ENCODE results near the gene UBXN10. TPM values are rescaled to one million over a fixed set of nuclear protein-coding genes. Genes with fewer than 3 reads are reported as not detected.

Gene UBXN10
- total RNA-seq, 1 donor from 2014 or later, result 1.3 TPM

DNA sequence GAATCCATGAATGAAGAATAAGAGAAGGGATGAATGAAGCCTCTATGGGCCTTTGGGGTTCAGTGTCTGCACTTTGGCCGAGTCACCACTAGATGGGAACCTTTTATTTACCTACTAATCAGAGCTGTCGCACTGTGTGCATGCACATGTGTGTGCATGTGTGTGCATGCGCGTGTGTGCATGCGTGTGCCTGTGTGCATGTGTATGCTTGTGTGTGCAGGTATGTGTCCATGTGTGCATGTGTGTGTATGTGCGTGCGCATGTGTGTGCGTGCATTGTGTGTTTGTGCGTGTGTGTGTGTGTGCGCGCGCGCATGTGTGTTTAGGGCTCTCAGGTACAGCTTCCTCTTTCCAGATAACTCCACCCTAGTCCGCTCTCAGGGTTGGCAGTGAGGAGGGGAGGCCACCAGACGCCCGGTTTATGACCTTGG, 20.4 kb upstream of the UBXN10 start:
- Mint-ChIP-seq H3K27me3 (peaks cover 8% of the 10 kb centered on the region), H3K27ac (no peak overlapping the region), H3K4me3 (no peak overlapping the region), H3K9me3 (peaks cover 7% of the 10 kb centered on the region), H3K36me3 (ENCODE audit: low read depth) (peaks cover 3% of the 10 kb centered on the region), H3K4me1 (peaks cover 6% of the 10 kb centered on the region)
- intact Hi-C loops (cut with micrococcal nuclease), result loop anchor here (1.0 kb wide), 1 partner anchor 30 kb away; no protein-coding TSS in a partner anchor
- DNase-seq, result peak; percentile 78

DNA sequence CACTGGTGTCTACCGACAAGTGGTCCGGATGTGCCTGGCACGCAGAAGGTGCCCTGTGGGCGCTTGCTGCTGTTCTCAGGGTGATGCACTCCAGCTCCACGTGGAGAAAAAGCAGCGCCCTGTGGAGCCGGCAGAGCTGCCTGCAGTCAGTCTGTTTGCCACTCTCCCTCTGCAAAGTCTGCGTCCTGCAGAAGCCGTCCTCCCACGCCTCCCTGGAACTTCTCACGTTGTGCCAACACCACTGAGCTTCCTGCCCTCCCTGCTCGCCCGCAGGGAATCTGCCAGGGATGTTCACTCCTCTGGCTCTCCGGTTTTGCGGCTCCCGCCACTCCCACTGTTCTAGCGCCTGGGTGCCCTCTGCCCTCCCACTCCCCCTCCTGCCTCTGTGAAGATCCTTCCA, 19.8 kb upstream of the UBXN10 start:
- peaks cover 3% of the 10 kb centered on the region for H3K36me3 Mint-ChIP-seq (ENCODE audit: low read depth)
- intact Hi-C loops (cut with micrococcal nuclease), result no loop called here
- H3K9me3 Mint-ChIP-seq, result peaks cover 7% of the 10 kb centered on the region
- no peak overlapping the region for H3K4me3 Mint-ChIP-seq
- H3K4me1 Mint-ChIP-seq, result peaks cover 6% of the 10 kb centered on the region
- no peak for DNase-seq
- H3K27ac Mint-ChIP-seq, result no peak overlapping the region
- peaks cover 8% of the 10 kb centered on the region for H3K27me3 Mint-ChIP-seq

DNA sequence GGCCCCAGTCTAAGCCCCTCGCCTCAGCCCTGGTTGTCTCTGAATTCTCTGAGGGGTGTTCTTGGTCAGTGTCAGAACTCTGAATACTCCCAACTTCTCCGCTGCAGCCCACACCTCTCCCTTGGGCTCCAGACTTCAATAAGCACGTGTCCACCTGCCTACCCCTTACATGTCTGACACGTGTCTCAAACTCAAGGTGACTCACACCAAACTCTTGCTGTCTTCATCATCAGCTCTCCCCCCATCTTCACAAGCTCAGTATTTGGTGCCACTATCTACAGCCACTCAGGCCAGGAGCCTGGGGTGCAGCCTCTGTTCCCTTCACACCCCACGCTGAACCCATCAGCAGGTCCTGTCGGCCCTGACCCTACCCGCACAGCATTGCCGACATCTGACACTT, 18.8 kb upstream of the UBXN10 start:
- H3K36me3 Mint-ChIP-seq (ENCODE audit: low read depth), result no peaks in the 10 kb centered on the region
- no peak overlapping the region for H3K27ac Mint-ChIP-seq
- H3K4me1 Mint-ChIP-seq, result peaks cover 13% of the 10 kb centered on the region
- H3K4me3 Mint-ChIP-seq, result no peak overlapping the region
- intact Hi-C loops (cut with micrococcal nuclease), result no loop called here
- H3K9me3 Mint-ChIP-seq, result peaks cover 5% of the 10 kb centered on the region
- DNase-seq, result no peak
- H3K27me3 Mint-ChIP-seq, result peaks cover 8% of the 10 kb centered on the region

DNA sequence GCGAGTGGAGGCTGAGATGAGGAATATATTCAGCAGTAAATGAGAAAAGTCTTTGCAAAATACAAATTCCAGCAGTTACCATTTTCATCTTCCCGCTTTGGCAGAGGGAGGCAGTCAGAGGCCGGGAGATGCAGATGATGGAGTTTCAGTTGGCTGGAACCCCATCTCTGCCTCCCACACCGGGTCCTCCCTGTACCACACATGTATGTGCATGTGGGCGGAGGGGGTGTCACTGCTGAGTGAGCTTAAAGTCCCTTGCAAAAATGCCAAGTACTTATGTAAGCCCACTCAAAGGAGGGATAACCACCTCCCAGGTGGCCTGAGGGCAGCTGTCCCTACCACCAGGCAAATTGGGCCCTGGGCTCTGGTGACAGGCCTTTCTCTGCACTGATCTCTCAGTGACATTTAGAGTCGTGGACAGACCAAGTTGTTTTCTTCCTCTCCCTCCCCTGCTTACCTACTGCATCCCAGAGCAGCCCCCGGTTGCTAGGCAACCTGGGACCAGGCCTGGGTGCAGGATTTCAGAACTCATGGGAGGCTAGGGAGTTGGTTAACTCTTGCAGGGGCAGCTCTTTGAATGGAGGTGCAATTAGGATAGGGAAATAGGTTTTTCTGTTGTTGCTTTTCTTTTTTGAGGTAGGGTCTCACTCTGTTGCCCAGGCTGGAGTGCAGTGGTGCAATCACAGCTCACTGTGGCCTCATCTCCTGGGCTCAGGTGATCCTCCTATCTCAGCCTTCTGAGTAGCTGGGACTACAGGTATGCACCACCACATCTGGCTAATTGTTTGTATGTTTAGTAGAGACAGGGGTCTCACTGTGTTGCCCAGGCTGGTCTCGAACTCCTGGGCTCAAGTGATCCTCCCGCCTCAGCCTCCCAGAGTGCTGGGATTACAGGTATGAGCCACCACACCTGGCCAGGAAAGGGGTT, 17.1 kb upstream of the UBXN10 start:
- no peaks in the 10 kb centered on the region for H3K9me3 Mint-ChIP-seq
- peaks cover 8% of the 10 kb centered on the region for H3K27me3 Mint-ChIP-seq
- H3K4me3 Mint-ChIP-seq, result no peak overlapping the region
- H3K4me1 Mint-ChIP-seq, result peaks cover 17% of the 10 kb centered on the region
- no peak for DNase-seq
- intact Hi-C loops (cut with micrococcal nuclease), result no loop called here
- no peak overlapping the region for H3K27ac Mint-ChIP-seq
- no peaks in the 10 kb centered on the region for H3K36me3 Mint-ChIP-seq (ENCODE audit: low read depth)

DNA sequence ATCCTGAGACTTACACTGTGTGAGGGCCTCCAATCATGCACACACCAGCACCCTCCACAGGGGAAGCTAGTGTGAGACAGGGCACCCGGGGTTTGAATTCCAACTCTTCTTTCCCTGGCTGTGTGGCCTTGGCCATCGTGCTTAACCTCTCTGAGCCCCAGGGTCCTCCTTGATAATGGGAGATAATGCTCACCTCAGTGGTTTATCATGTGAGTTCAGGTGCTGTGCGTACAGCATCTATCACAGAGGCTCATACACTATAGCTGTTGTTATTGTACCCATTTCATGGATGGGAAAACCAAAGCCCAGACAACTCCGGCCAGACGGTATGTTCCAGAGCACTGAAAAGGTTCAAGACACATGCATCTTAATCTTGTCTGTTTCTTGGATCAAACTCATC, 16.0 kb upstream of the UBXN10 start:
- intact Hi-C loops (cut with micrococcal nuclease), result loop anchor here (2.0 kb wide), 1 partner anchor 17 kb away; the partner anchor contains the start of genes PLA2G2C and UBXN10
- Mint-ChIP-seq H3K4me1 (peaks cover 24% of the 10 kb centered on the region), H3K9me3 (no peaks in the 10 kb centered on the region), H3K4me3 (no peak overlapping the region), H3K27me3 (peaks cover 6% of the 10 kb centered on the region), H3K36me3 (ENCODE audit: low read depth) (no peaks in the 10 kb centered on the region), H3K27ac (no peak overlapping the region)
- no peak for DNase-seq

DNA sequence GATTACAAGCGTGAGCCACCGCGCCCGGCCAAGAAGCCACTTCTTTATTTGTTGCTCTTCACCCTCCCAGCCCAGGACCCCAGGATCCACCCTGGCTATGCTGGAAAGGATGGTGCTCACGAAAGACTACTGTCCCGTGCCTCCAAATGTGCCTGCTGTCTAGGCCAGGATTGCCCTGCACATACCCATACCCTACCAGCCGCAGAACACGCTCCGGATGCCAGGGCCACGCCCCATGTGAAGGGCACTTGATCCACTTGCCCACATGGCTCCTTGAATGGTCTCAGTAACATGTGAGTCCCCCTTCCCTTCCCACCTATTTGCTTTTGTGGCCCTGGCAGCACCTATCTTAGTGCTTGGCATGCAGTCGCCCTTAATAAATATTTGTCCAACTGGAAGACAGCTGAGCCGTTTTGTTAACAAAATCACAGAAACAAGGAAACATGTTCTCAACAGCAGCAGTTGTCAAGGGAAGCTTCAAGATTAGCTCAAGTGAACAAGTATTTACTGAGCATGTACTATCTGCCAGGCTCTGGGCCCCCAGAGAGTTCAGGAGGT, 13.8 kb upstream of the UBXN10 start:
- DNase-seq, result no peak
- Mint-ChIP-seq H3K36me3 (ENCODE audit: low read depth) (no peaks in the 10 kb centered on the region), H3K4me3 (no peak overlapping the region), H3K27ac (no peak overlapping the region), H3K9me3 (no peaks in the 10 kb centered on the region), H3K4me1 (peaks cover 31% of the 10 kb centered on the region), H3K27me3 (peaks cover 3% of the 10 kb centered on the region)
- intact Hi-C loops (cut with micrococcal nuclease), result no loop called here

DNA sequence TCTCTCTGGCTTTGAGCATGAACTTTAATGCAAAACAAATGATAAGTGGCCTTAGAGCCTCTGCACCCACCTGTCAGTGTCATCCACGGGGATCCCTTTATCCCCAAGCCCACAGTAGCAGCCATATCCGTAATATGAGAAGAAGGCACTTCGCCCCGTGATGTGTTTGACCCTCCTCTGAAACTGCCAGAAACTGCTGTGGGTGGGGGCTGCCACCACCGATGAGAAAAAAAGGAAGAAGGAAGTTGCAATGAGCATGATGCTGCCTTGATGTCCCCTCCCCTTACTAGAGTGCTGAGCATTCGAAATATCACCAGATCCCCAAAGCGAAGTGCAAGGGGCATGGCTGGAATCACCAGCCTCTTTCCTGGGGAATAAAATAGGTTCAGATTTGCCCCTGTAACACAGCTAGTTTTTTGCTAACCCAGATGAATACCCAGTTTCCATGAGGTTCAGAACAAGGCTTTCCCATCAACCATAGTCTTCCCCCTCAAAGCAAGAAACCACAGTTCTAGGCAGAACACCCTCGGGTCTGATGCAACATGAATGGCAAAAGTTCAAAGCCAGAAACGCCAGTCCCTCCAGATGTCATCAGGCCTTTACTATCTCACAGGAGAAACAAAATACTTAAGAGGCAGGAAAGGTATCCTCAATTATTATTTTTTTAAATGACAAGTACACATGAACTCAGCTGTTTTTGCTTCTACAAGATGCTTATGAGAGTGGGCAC, 10.8 kb upstream of the UBXN10 start:
- intact Hi-C loops (cut with micrococcal nuclease), result loop anchor here (1.0 kb wide), 1 partner anchor 11 kb away; the partner anchor contains the start of genes PLA2G2C and UBXN10
- peak overlapping the region; percentile 36 for H3K4me3 Mint-ChIP-seq
- H3K27me3 Mint-ChIP-seq, result no peaks in the 10 kb centered on the region
- peaks cover 30% of the 10 kb centered on the region for H3K4me1 Mint-ChIP-seq
- peaks cover 11% of the 10 kb centered on the region for H3K9me3 Mint-ChIP-seq
- DNase-seq, result no peak
- H3K36me3 Mint-ChIP-seq (ENCODE audit: low read depth), result peaks cover 6% of the 10 kb centered on the region
- peak overlapping the region; percentile 23 for H3K27ac Mint-ChIP-seq

DNA sequence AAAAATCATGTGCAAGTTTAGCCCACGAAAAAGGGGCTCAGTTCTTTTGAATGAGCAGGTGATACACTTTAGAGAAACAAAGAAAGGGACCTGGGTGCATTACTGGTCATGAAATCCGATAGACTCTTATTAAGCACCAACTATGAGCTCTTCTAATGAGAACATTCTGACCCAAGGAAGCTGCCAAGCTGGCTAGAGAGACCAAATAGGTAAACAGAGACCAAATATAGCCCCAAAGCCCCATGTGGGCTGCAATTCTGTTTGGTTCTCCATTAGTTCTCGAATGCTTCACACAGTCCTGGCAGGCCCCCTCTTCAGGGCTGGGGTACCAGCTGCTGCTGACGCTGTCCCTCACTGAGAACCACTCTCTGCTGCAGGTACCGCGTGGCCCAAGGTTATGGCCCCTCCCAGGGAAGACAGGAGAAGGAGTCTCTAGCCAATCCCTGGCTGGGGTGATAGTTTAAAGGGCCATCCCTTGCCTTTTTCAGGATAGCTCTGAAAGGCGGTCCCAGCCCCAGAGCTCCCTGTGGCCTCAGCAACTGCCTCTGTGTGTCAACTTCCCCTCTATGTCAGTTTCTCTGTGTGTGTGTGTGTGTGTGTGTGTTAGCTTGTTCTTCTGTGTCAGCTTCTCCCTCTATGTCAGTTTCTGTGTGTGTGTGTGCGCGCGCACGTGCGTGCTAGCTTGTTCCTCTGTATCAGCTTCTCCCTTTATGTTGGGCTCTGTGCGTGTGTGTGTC, 7.1 kb upstream of the UBXN10 start:
- no peak overlapping the region for H3K27ac Mint-ChIP-seq
- intact Hi-C loops (cut with micrococcal nuclease), result no loop called here
- peaks cover 12% of the 10 kb centered on the region for H3K9me3 Mint-ChIP-seq
- peaks cover 3% of the 10 kb centered on the region for H3K27me3 Mint-ChIP-seq
- no peak overlapping the region for H3K4me3 Mint-ChIP-seq
- peaks cover 13% of the 10 kb centered on the region for H3K36me3 Mint-ChIP-seq (ENCODE audit: low read depth)
- DNase-seq, result no peak
- H3K4me1 Mint-ChIP-seq, result peaks cover 26% of the 10 kb centered on the region

DNA sequence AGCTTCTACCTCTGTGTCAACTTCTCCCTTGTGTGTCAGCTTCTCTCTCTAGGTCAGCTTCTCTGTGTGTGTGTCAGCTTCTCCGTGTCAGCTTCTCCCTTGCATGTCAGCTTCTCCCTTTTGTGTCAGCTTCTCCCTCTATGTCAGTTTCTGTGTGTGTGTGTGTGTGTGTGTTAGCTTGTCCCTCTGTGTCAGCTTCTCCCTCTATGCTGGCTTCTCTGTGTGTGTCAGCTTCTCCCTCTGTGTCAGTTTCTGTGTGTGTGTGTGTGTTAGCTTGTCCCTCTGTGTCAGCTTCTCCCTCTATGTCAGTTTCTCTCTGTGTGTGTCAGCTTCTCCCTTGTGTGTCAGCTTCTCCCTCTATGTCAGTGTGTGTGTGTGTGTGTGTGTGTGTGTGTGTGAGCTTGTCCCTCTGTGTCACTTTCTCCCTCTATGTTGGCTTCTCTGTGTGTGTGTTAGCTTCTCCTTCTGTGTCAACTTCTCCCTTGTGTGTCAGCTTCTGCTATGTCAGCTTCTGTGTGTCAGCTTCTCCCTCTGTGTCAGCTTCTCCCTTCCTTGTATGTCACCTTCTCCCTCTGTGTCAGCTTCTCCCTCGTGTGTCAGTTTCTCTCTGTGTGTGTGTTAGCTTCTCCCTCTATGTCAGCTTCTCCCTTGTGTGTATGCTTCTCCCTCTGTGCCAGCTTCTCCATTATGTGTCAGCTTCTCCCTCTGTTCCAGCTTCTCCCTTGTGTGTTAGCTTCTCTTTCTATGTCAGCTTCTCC, 6.3 kb upstream of the UBXN10 start:
- Mint-ChIP-seq H3K9me3 (peaks cover 12% of the 10 kb centered on the region), H3K27ac (peak overlapping the region; percentile 39), H3K36me3 (ENCODE audit: low read depth) (peaks cover 14% of the 10 kb centered on the region), H3K4me1 (peaks cover 31% of the 10 kb centered on the region), H3K4me3 (no peak overlapping the region), H3K27me3 (peaks cover 3% of the 10 kb centered on the region)
- intact Hi-C loops (cut with micrococcal nuclease), result no loop called here
- no peak for DNase-seq

DNA sequence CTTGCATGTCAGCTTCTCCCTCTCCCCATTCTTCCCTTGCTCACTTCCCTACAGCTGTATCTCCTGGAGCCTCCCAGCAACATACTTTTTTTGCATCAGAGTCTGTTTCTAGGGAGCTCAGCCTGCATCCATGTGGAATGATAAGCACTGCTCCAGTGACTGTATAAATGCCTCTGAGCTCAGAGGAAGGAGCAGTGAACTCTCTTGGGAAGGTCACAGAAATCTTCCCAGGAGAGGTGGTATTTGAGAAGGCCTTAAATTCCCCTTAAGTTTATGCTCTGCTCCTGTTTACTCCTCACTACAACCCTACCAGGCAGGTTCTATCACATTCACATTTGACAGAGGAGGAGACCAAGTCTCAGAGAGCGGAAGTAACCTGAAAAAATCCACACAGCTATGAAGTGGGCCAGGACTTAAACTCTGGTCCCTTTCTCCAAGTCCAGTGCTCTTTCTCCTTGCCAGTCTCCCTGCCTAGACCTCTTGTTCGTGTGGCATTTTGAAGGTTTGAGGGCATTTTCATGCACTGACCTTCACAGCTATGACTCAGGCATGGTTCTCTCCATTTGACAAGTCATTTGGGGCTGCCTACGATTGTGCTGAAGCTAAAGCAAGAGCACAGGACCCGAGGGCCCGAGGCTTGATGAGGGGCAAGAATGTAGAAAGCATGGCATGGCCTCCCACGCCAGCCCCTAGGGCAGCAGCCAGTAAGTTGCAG, 5.6 kb upstream of the UBXN10 start:
- H3K27ac Mint-ChIP-seq, result peak overlapping the region; percentile 39
- H3K4me3 Mint-ChIP-seq, result no peak overlapping the region
- H3K36me3 Mint-ChIP-seq (ENCODE audit: low read depth), result peaks cover 16% of the 10 kb centered on the region
- intact Hi-C loops (cut with micrococcal nuclease), result no loop called here
- peaks cover 12% of the 10 kb centered on the region for H3K9me3 Mint-ChIP-seq
- peaks cover 3% of the 10 kb centered on the region for H3K27me3 Mint-ChIP-seq
- no peak for DNase-seq
- H3K4me1 Mint-ChIP-seq, result peaks cover 31% of the 10 kb centered on the region

DNA sequence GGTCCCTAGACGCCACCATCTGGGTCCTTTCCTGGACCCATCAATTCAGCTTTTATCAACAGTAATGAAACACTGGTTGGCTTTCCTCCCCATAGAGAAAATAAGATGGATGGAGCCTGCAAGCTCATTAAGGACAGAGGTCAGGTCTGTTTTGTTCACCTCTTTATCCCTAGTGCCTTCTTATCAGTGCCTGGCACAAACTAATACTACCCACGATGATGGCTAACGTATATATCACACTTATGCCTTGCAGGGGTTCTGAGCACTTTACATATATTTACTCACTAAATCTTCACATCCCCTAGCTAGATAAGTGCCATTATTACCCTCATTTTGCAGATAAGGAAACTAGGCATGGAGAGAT, 5.1 kb upstream of the UBXN10 start:
- Mint-ChIP-seq H3K27me3 (peaks cover 3% of the 10 kb centered on the region), H3K27ac (no peak overlapping the region), H3K9me3 (peaks cover 12% of the 10 kb centered on the region), H3K36me3 (ENCODE audit: low read depth) (peaks cover 16% of the 10 kb centered on the region), H3K4me1 (peaks cover 30% of the 10 kb centered on the region), H3K4me3 (no peak overlapping the region)
- intact Hi-C loops (cut with micrococcal nuclease), result no loop called here
- DNase-seq, result no peak

DNA sequence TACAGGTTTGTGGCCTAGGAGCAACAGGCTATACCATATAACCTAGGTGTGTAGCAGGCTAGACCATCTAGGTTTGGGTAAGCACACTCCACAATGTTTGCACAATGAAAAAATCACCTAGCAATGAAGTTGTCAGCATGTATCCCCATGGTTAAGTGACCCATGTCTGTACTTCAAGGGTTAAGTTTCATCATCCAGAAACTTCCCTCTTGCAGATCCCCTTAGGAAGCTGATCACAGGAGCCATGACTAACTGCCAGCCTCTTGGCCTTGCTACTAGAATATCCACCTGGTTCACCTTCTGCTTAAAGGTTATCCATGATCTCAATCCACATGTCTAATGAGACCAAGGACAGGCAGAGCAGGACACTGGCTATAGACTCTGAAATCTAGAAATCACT, 3.5 kb upstream of the UBXN10 start:
- H3K36me3 Mint-ChIP-seq (ENCODE audit: low read depth), result peaks cover 16% of the 10 kb centered on the region
- peaks cover 12% of the 10 kb centered on the region for H3K9me3 Mint-ChIP-seq
- peaks cover 3% of the 10 kb centered on the region for H3K27me3 Mint-ChIP-seq
- peaks cover 39% of the 10 kb centered on the region for H3K4me1 Mint-ChIP-seq
- no peak for DNase-seq
- no peak overlapping the region for H3K27ac Mint-ChIP-seq
- intact Hi-C loops (cut with micrococcal nuclease), result no loop called here
- H3K4me3 Mint-ChIP-seq, result no peak overlapping the region

Measured in activated CD4-positive, alpha-beta T cell treated with anti-CD3 and anti-CD28 coated beads, Interleukin-2, amount 10 ng/mL, durations not matched to agents 24 days and 14 days (primary cell).